UCSD-AML1 (cell line): ENCODE measurements around the gene HJURP.
A peak's percentile ranks its signal among the peaks of the same experiment; 100 is the strongest.
"Not testable (repeated sequence)": the region's sequence is repeated elsewhere in the genome, so short reads cannot be mapped to it uniquely, and the experiment has no call there.

Experiments
- DNase-seq: peaks from one replicate; lab custom pipeline; 2025; ENCODE audit not compliant: unreplicated experiment; lab: John Stamatoyannopoulos, UW

Gene HJURP

GRCh38 chr2:233854241-233854981 is at the start of gene HJURP:
HJURP (minus strand) TSS chr2:233854535; CDS start chr2:233854500, 35 bp downstream.
- peak; percentile 92 for DNase-seq

- DNase-seq = no peak
Observed at GRCh38 chr2:233901884-233902283, 47.5 kb upstream of the HJURP start.

- DNase-seq = no peak
Observed at GRCh38 chr2:233901367-233901766, 47.0 kb upstream of the HJURP start.

GRCh38 chr2:233896253-233896652 is 41.9 kb upstream of the HJURP start:
- DNase-seq = not testable (repeated sequence)

GRCh38 chr2:233892793-233893192 is 38.5 kb upstream of the HJURP start:
- no peak for DNase-seq

GRCh38 chr2:233882353-233882752 is 28.0 kb upstream of the HJURP start:
- no peak for DNase-seq

- not testable (repeated sequence) for DNase-seq
Observed at GRCh38 chr2:233872125-233872524, 17.8 kb upstream of the HJURP start.

GRCh38 chr2:233871432-233871831 is 17.1 kb upstream of the HJURP start:
- DNase-seq = no peak

- DNase-seq = no peak
Observed at GRCh38 chr2:233867993-233868532, 13.7 kb upstream of the HJURP start, which contains the start of gene MSL3B. MSL3B (minus strand) TSS chr2:233868386.

- DNase-seq = no peak
Observed at GRCh38 chr2:233866479-233866878, 12.1 kb upstream of the HJURP start.

GRCh38 chr2:233865838-233866237 is 11.5 kb upstream of the HJURP start:
- no peak for DNase-seq

GRCh38 chr2:233862261-233862768 is 8.0 kb upstream of the HJURP start:
- DNase-seq = no peak

- DNase-seq = no peak
Observed at GRCh38 chr2:233858331-233858730, 4.0 kb upstream of the HJURP start.

- peak; percentile 55 for DNase-seq
Observed at GRCh38 chr2:233857511-233858141, 3.3 kb upstream of the HJURP start.

GRCh38 chr2:233856184-233856583 is 1.8 kb upstream of the HJURP start:
- no peak for DNase-seq

GRCh38 chr2:233855345-233855744 is 1.0 kb upstream of the HJURP start:
- no peak for DNase-seq

GRCh38 chr2:233853883-233854240 is 473 bp downstream of the HJURP start:
- no peak for DNase-seq

GRCh38 chr2:233853353-233853752 is 982 bp downstream of the HJURP start:
- DNase-seq = no peak

GRCh38 chr2:233852056-233852455 is 2.3 kb downstream of the HJURP start:
- peak; percentile 38 for DNase-seq

- no peak for DNase-seq
Observed at GRCh38 chr2:233851169-233851568, 3.2 kb downstream of the HJURP start.

- no peak for DNase-seq
Observed at GRCh38 chr2:233850745-233851144, 3.6 kb downstream of the HJURP start.

GRCh38 chr2:233849607-233850271 is 4.6 kb downstream of the HJURP start:
- DNase-seq = no peak
